NCI-H526 treated with DMSO at 0.1 percent for 48 hours (cell line): ENCODE data around the gene FAM167B.

ENCODE experiments used
- DNase-seq: peaks from one replicate; lab custom pipeline; 2025; lab: John Stamatoyannopoulos, UW

FAM167B gene

DNA sequence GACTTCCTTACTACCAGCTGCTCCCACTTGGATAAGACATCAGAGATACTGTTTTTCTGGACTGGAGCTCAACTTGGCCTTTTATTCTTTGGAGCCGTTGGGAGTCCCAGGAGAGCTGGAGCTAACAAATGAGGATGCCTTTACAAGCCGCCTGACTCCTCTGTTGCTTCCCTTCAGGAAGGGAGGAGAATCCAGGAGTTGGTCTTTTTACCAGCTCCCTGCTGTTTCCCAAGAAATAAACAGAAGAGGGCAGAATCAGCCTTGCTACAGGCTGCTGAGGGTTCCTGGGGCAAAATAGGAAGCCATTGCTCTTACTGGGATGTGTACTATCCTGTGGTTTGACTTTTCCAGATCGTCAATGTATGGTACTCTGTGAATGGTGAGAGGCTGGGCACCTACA, 23.3 kb upstream of the FAM167B start:
- DNase-seq: no peak

DNA sequence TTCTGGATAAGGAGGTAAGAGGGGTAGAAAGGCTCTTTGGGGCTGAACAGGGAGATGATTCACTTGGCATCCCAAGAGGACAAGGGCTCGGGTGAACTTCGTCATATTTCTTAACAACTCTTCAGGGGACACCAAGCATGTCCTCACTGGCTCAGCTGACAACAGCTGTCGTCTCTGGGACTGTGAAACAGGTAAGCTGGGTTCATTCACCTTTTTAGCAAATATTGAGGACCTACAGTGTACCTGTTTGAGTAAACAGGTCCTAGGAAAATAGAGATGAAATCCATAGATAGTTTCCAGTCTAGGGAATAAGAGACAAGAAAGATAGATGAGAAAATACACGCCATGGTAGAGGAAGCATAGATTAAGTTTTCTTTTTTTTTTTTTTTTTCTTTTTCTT, 22.7 kb upstream of the FAM167B start:
- DNase-seq: no peak

DNA sequence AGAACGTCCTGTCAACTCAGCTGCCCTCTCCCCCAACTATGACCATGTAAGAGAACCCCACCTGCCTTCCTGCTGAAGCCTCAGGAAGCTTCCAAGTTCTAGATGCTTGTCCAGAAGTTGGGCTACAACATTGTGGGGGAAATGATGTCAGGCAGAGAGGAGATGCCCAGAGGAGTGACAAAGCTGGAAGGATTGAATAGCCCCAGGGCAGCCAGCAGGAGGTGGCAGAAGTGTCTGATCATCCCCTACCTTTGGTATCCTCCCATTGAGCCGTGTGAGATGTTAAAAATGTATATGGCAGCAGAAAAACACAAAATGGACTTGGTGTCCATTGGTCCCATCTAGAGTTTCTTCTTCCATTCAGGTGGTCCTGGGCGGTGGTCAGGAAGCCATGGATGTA, 18.3 kb upstream of the FAM167B start:
- no peak for DNase-seq

DNA sequence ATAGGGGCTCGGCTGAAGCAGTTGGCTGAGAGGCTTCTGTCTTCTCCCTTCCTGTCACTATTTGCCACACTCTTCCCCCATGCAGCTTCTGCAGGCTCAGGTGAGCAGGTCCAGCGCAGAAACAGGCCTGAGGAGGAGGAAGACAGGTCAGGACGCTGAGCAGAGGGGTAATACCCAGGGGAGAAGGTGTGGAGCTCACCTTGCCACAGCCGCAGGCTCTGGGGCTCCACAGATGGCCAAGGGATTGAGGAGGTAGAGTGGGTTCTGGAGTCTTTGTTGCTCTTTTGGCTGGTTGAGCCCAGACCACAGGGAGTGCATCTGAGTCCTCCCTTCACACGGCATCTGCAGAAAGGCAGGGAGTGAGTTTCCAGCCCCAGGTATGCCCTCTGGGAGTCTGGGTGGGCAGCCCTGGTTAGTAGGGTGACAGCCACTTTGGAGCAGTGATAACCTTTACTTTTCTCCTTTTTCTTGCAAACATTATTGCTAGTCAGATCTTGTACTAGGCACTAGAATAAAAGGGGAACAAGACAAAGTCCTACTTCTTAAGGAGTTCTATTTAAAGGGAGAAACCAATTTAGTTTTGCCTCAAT, 15.1 kb upstream of the FAM167B start:
- no peak for DNase-seq

DNA sequence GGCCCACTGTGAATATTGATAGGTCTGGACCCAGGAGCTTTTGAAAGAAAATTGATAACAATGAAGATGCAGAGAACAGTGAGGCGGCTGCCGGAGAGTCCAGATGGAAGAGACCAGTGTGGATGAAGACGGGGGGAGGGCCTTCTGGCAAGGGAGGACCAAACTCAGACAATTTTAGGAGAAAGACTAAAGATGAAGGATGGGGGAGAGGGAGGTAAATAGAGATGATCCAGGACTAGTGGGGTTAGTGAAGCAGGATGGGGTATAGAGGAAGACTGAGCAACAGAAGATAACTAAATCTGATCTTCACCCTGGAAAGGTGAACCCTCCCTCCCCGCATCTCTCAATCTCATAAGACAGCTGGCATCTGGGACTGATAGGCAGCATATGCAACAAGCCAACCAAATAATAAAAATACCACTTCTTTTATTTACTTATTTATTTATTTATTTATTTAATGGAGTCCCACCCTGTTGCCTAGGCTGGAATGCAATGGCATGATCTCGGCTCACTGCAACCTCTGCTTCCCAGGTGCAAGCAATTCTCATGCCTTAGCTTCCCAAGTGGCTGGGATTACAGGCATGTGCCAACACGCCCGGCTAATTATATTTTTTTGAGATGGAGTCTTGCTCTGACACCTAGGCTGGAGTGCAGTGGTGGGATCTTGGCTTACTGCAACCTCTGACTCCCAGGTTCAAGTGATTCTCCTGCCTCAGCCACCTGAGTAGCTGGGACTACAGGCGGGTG, 14.3 kb upstream of the FAM167B start:
- DNase-seq: no peak

DNA sequence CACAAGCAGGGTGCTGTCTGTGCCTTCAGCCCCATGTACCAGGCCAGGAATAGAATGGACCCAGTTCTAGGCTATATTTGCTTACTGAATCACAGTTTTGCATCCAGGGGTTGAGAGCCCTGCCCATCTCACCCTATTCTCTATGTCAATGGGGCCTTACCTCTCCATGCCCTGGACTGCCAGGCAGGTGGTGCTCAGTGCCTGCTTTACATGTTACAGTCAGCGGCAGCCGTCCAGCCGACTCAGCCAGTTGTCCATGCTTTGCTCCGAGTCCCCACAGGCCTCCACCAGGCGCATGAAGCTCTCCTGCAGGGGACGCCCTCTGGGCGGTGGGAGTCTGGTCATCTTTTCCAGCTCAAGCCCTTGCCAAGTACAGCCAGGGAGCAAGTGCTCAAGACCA, 12.2 kb upstream of the FAM167B start:
- peak; percentile 28 for DNase-seq

DNA sequence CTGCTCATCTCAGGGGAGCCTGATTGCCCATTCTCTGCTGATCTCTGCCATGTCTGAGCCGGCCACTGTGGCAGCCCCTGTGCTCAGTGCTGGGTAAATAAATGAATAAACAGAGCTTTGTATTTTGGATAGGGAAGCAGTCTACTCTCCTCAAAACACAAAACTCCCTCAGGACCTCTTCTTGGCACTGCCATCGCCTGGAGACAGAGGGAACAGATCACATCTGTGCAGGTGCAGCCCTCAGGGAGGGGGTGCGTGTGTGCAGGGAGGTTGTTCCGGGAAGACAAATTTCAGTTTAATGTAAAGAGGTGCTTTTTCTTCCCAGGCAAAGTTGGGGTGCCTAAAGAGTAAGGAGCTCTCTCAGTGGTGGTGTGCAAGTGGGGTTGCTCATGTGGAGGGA, 7.7 kb upstream of the FAM167B start:
- peak; percentile 25 for DNase-seq

DNA sequence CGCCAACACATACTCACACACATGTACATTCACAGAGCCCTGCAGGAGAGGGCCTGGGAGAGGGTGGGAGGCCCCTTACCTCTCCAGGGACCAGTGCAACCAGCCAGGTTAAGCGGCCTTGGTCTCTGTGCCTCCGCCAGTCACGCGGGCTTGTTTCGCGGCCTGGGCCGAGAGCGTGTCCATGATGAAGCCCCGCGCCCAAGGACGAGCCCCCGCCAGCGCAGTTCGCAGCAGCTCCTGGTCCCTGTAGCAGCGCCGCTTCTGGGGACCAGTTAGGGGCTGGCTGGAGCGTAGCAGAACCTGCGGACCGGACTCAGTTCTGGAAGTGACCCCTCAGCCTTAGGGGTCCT, 7.3 kb upstream of the FAM167B start:
- DNase-seq: no peak

DNA sequence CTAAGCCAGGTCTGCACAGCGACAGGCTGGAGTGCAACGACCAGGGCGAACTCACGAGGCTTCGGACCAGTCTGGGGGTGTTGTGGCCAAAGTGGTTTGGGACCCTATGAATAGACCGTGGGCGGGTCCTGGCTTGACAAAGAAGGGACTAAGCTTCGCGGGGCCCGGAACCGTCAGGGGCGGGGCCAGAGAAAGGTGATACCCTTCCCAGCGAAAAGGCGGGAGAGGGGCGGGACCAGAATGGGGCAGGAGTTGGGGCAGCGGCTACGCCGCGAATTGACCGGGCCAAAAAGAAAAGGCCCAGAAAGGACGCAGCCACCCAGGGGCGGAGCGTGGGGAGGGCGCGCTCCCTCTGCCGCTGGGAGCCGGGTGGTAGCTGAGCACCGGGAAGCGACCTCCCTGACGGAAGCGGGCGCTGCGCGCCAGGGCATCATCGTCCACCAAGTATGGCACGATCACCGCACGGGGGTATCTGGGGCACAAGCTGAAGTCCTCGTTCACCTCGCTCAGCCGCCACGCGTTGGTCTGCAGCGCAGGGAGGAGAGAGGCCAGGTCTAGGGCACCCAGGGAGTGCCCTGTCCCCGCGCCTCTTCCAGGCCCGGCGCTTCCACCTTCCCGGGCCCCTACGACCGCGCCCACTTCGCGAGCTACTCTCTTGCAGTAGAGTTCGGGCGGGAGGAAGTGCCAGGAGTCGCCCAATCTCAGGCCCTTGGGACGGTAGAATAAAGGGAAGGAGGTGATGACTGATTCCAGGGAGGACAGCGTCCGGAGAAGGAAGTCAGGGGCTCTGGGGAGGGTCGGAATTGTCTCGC, 6.7 kb upstream of the FAM167B start:
- peak; percentile 52 for DNase-seq

DNA sequence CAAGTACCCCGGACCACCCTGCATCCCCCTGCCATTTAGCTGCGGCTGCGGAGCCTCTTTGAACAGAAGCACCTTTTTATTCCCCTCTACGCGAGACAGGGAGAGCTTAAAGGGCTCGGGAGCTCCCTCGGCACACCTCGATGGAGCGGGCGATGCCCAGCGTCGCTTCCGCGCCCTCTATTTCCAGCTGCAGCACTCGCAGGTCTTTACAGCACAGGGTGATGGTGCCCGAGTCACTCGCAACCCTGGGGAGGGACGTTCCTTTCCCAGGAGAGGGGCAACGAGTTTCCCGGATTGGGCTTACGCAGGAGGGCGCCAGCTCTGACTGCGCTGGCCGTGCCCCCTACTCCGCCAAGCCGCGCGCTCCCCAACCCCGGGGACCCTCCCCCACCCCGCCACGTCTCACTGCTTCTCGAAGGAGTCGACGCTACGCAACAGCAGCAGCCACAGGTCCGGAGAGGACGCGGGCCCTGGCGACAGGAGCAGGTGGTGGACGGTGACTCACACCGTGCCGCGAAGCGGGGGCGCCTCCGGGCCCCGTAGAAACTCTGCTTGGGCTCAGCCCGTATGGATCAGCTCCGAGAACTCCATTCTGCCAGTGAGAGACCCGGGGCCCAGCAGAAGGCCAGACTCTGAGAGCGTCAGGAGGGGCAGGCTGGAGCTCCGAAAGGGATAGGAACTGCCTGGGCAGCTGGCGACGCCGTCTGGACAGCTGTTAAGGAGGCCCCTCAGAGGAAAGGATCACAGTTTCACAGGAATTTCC, 5.8 kb upstream of the FAM167B start:
- DNase-seq: peak; percentile 62

DNA sequence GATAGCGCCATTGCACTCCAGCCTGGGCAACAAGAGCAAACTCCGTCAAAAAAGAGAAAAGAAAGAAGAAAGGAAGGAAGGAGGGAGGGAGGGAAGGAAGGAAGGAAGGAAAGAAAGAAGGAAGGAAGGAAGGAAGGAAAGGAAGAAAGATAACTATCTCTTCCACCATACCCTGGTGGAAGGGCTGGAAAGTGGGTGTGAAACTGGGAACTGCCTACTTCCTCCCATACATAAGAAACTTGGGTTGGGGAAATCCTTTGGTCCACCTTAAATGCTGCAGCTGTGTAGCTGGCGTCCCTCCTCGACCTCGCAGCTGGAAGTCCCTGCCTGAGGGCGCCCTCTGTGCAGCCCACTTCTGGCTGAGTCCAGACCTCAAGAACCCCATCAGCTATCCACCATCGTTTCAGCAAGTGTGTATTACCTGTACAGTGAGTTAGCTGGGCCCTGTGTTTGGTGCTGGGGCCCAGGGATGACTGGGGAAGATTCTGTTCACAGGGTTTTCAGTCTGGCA, 4.6 kb upstream of the FAM167B start:
- DNase-seq: no peak

DNA sequence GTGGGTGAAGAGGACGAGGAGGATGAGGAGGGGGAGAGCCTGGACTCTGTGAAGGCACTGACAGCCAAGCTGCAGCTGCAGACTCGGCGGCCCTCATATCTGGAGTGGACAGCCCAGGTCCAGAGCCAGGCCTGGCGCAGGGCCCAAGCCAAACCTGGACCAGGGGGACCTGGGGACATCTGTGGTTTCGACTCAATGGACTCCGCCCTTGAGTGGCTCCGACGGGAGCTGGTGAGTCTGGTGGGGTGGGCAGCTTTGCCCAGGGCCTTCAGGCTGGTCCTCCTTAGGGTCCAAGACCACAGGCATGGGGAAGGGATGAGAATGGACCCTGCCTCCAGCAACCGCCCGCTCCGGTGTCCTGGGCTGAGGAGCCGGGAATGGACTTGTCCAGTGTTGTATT, 430 bp downstream of the FAM167B start:
- DNase-seq: no peak

DNA sequence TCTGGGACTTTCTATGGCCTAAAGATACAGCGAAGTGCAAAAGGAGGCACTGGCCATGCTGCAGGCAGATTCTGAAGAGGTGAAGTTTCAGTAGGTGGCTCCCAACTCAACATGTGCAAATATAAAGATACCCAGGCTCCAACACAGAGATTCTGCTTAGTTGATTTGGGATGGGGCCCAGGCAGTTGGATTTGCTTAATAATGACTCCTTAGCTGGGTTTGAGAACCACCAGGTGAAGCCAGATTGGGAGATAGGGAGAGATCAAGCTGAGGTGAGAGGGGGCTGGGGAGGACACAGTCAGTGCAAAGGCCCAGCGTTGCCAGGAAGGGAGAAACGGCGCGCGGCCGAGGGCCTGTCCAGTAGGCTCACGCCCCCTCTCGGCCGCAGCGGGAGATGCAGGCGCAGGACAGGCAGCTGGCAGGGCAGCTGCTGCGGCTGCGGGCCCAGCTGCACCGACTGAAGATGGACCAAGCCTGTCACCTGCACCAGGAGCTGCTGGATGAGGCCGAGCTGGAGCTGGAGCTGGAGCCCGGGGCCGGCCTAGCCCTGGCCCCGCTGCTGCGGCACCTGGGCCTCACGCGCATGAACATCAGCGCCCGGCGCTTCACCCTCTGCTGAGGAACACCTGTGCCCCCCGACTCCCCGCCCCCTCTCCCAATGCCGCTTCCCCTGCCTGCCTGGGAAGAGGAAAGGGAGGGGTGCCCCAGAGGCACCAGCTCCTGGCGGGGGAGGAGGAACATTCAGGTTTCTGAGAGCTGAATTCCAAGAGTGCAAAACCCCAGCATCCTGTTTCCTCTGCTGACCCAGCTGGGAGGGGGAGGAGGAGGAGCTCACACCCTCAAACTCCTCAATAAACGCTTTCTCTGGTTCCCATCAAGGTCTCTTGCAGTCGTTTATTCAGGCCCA, 1.2 kb downstream of the FAM167B start:
- peak; percentile 73 for DNase-seq

DNA sequence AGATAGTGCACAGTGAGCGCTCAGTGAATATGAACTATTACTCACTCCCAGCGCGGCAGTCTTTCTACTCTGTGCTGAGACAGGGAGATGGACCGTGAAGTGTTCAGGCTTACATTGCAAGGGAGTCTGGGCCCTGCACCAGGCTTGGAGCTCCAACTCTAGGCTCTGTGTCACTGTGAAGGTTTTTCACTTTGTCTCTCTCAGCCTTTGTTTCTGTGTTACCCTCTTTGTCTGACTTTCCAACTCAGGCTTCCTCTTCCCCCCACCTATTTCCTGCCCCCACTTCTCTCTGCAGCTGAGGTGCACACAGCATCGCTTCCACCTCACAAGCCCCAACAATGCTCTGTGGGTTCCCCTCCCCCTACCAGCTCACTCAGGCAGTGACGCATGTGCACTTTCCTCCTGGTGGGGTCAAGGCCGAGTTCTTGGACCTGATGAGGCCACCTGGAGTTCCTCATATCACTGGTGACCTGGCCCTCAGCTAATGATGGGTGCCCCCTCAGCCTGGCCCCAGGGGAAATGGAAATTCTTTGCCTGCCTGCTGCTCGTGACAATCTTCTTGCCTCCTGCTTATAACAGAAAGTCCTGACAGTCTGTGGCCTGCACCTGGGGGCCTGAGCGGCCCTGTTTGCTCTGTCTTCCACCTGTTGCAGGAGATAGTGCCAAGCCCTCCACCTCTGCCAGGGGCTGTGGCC, 3.0 kb downstream of the FAM167B start:
- no peak for DNase-seq

DNA sequence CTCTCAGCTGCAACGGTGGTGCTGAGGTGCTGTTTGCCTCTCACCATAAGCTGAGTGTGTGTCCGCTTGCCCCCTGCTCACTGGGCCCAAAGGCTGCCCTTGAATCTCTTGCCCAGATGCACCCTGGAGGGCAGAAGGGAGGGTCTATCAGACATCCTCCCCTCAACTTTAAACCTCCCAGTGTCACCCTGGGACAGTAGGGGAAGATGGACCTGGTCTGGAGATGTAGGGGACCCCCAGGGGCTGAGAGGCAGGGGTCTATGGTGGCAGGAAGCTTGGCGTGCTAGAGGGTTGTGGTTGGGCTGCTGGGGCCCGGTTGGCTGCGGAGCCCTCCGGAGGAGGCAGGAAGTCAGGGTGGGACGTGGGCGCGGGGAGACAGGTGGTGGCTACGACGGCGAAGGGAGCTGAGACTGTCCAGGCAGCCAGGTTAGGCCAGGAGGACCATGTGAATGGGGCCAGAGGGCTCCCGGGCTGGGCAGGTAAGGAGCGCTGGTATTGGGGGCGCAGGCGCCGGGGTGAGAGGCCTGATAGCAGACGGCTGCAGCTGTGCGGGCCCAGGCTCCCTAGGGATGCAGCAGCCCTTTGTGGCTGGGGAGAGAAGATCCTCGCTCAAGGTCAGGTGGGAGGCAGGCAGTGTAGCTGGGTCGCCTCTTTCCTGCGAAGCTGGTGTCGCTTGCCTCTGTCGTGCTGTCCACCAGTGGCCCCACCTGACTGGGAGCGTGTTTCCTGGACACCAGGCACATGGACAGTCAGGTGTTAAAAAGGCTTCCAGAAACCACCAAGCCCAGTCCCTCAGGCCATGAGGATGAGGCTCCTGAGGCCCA, 4.1 kb downstream of the FAM167B start, which contains the start of gene LCK:
LCK (plus strand) TSS at position 373 of the 824 bp plus-strand sequence. CDS start 23,065 bp downstream, outside the sequence.
- DNase-seq: no peak

DNA sequence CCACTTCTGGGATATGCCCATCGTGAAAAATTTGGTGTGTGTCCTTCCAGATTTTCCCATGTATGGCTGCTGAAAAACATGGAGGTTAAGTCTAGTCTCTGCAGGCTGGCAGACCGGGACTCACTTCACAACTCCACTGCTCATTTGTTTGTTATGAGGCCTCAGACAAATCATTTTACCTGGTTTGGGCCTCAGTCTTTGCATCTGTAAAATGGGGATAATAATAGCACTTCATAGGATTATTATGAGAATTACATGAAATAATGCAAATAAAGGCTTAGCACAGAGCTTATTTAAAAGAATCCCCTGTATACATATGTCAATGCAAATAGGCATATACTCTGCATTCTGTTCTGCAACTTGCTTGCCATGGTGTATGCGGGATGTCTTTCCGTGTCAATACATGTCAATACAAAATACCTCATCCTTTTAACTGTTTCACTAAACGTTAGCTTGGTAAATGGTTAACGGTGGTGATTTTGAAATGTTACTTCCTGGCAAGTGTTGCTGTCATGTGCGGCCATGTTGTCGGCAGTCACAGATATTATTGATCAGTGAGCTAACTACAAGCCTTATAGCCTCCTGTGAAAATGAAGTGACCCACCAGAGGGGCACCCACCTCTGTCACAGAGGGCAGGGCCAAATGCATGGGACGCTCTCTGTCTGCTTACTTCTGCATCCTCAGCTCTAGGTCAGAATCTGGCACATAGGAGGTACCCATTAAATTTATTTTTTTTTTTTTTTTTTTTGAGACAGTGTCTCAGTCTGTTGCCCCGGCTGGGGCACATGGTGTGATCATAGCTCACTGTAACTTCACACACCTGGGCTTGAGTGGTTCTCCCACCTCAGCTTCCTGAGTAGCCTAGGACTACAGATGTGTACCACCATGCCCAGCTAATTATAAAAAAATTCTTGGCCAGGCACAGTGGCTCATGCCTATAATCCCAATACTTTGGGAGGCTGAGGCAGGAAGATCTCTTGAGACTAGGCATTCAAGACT, 8.3 kb downstream of the FAM167B start:
- no peak for DNase-seq

DNA sequence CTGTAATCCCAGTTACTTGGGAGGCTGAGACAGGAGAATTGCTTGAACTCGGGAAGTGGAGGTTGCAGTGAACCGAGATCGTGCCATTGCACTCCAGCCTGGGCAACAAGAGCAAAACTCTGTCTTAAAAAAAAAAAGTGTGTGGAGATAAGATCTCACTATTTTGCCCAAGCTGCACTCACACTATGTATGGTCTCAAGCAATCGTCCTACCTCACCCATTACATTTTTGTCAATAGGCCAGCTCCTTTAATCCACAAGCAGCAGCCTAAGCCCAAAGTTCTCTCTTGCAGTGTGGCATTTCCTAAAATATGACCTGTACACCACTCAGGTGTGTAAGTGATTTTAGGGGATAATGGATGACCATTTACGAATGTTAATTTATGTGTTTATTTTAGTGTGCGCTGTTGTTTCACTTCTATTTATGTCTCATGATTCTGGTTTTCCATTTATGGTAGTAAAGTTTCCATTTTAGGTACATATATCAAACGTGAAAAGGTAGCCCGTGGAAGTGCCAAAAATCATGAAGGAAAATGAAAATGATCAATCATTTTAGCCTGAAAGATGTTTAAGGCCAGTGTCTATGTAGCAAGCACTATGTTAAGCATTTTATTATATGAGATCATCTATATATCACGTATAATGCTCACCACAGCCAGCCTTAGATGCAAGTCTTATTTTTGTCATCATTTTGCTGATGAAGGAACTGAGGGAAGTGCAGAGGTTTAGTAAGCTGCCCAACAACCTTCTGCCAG, 9.6 kb downstream of the FAM167B start:
- DNase-seq: no peak

DNA sequence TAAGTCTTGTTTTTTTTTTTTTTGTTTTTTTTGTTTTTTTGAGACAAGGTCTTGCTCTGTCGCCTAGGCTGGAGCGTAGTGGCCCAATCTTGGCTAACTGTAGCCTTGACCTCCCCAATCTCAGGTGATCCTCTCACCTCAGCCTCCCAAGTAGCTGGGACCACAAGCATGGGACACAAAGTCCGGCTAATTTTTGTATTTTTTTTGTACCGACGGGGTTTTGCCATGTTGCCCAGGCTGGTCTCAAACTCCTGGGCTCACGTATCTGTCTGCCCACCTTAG, 10.1 kb downstream of the FAM167B start:
- DNase-seq: no peak
